Body of pancreas (tissue), 4 donors: ENCODE results near the gene OMD. TPM values are rescaled to one million over a fixed set of nuclear protein-coding genes. Genes with fewer than 3 reads are reported as not detected.

Source experiments
- ATAC-seq: fragments of 150-250 bp; one replicate; pipeline ENCODE4 v1.9.1; 2016
- DNase-seq, 4 donors: peaks; one replicate each; pipeline ENCODE4 v3.0.0-alpha.2; 2019
- H3K27ac ChIP-seq, 4 donors: fragments of 200-600 bp; sonication (generic); 1 replicate in 3 of 4; 2 replicates in 1 of 4; pipeline versions ENCODE4 v1.5.1 to v1.6.1; 2016 to 2019; ENCODE audit warnings: mild to moderate bottlenecking in 1 of 4, mixed read lengths in 1 of 4, moderate library complexity in 1 of 4
- H3K27me3 ChIP-seq, 2 donors: fragments of 200-600 bp; sonication (generic); one replicate each; pipeline ENCODE4 v1.6.0; 2016; ENCODE audit warnings: mild to moderate bottlenecking in 1 of 2
- H3K36me3 ChIP-seq, 2 donors: fragments of 200-600 bp; sonication (generic); replicated peaks in 1 of 2; 2 replicates each; pipeline ENCODE4 v1.5.1; 2016; ENCODE audit warnings: low read depth in 2 of 2; ENCODE audit not compliant: insufficient read depth in 1 of 2
- H3K4me1 ChIP-seq: fragments of 200-600 bp; sonication (generic); one replicate; pipeline ENCODE4 v1.6.0; 2016
- H3K4me3 ChIP-seq, 2 donors: fragments of 200-600 bp; sonication (generic); 1 replicate in 1 of 2; 2 replicates in 1 of 2; pipeline ENCODE4 v1.5.1; 2016 to 2019
- H3K9me3 ChIP-seq, 3 donors: fragments of 200-600 bp; sonication (generic); 1 replicate in 2 of 3; 2 replicates in 1 of 3; pipeline ENCODE4 v1.5.1; 2016
- CTCF ChIP-seq, 7 experiments: fragments of 450-650 bp in 4 of 7; fragments of 200-600 bp in 3 of 7; sonication (generic) in 3 of 7; IDR thresholded peaks; one replicate each; pipeline ENCODE4 v1.5.1; 2016 to 2019; ENCODE audit warnings: antibody characterized with exemption in 7 of 7
- POLR2A ChIP-seq, 3 donors: fragments of 450-650 bp; IDR thresholded peaks; one replicate each; pipeline ENCODE4 v1.6.1; 2016; ENCODE audit warnings: antibody characterized with exemption in 3 of 3, mild to moderate bottlenecking in 2 of 3
- WGBS, 2 donors: methylation state at CpG; one replicate each; pipeline ENCODE4 v1.1.5; 2017; 5-methylcytosine and 5-hydroxymethylcytosine counted together
- intact Hi-C: fragments of 100-400 bp; cut with DNase I; formaldehyde crosslinking; loops from one replicate; pipeline ENCODE4 v1.15.1; 2023
- total RNA-seq, 2 donors: library from RNA; depleted of rRNA; stranded (reverse); fragments of >200 nt; gene quantifications; one replicate each; pipeline ENCODE4 v1.1.0, GENCODE V29; 2016

Gene OMD
- total RNA-seq, 2 donors from 2014 or later, result 0.33 to 4.9 TPM

- Histone ChIP-seq H3K36me3 (no peaks in the 10 kb centered on the region), H3K9me3 (no peaks in the 10 kb centered on the region), H3K4me1 (no peaks in the 10 kb centered on the region), H3K27me3 (no peaks in the 10 kb centered on the region), H3K4me3 (no peak overlapping the region), H3K27ac (no peak overlapping the region)
- intact Hi-C loops, result no loop called here
- no peak for DNase-seq
- no peak for ATAC-seq
- TF ChIP-seq CTCF (IDR thresholded peaks at IDR 0.05) (no peak), POLR2A (IDR thresholded peaks at IDR 0.05) (no peak)
Observed at GRCh38 chr9:92463387-92463786, 39.1 kb upstream of the OMD start.

GRCh38 chr9:92457576-92457975, 33.3 kb upstream of the OMD start:
- TF ChIP-seq POLR2A (IDR thresholded peaks at IDR 0.05) (no peak), CTCF (IDR thresholded peaks at IDR 0.05) (no peak)
- no peak for DNase-seq
- intact Hi-C loops, result no loop called here
- Histone ChIP-seq H3K9me3 (no peaks in the 10 kb centered on the region), H3K4me3 (no peak overlapping the region), H3K27me3 (no peaks in the 10 kb centered on the region), H3K27ac (no peak overlapping the region), H3K36me3 (no peaks in the 10 kb centered on the region), H3K4me1 (no peaks in the 10 kb centered on the region)
- WGBS, 2 donors, result 93 to 94% methylated on average over 4 of the region's 4 CpGs
- ATAC-seq, result no peak

GRCh38 chr9:92455217-92455616, 30.9 kb upstream of the OMD start:
- no peak for TF ChIP-seq POLR2A (IDR thresholded peaks at IDR 0.05)
- no peak for TF ChIP-seq CTCF (IDR thresholded peaks at IDR 0.05)
- ATAC-seq (no peak), DNase-seq (no peak)
- Histone ChIP-seq H3K36me3 (no peaks in the 10 kb centered on the region), H3K4me3 (no peak overlapping the region), H3K4me1 (no peaks in the 10 kb centered on the region), H3K9me3 (no peaks in the 10 kb centered on the region), H3K27ac (no peak overlapping the region), H3K27me3 (no peaks in the 10 kb centered on the region)
- intact Hi-C loops, result no loop called here
- WGBS, 2 donors, result 79 to 84% methylated on average over 3 of the region's 3 CpGs

- H3K27ac ChIP-seq, result no peak overlapping the region
- DNase-seq (no peak), ATAC-seq (no peak)
- TF ChIP-seq POLR2A (IDR thresholded peaks at IDR 0.05) (no peak), CTCF (IDR thresholded peaks at IDR 0.05) (no peak)
- no peaks in the 10 kb centered on the region for H3K9me3 ChIP-seq
- H3K4me1 ChIP-seq, result no peaks in the 10 kb centered on the region
- intact Hi-C loops, result no loop called here
- no peak overlapping the region for H3K4me3 ChIP-seq
- no peaks in the 10 kb centered on the region for H3K27me3 ChIP-seq
- no peaks in the 10 kb centered on the region for H3K36me3 ChIP-seq
Observed at GRCh38 chr9:92446536-92446935, 22.3 kb upstream of the OMD start.

GRCh38 chr9:92444841-92445240, 20.6 kb upstream of the OMD start:
- ATAC-seq, result no peak
- H3K27ac ChIP-seq, result no peak overlapping the region
- TF ChIP-seq POLR2A (IDR thresholded peaks at IDR 0.05) (no peak), CTCF (IDR thresholded peaks at IDR 0.05) (no peak)
- no peak overlapping the region for H3K4me3 ChIP-seq
- whole genome bisulfite sequencing, 2 donors, result 77% methylated on average over 4 of the region's 4 CpGs; no CpG with 5 or more reads in 1 of the 2 donors
- no peaks in the 10 kb centered on the region for H3K36me3 ChIP-seq
- H3K9me3 ChIP-seq, result no peaks in the 10 kb centered on the region
- H3K27me3 ChIP-seq, result no peaks in the 10 kb centered on the region
- intact Hi-C loops, result no loop called here
- DNase-seq, result no peak
- no peaks in the 10 kb centered on the region for H3K4me1 ChIP-seq
